HG03064 (cell line): ENCODE data around the gene JAK1.
"Not testable (repeated sequence)": the region's sequence is repeated elsewhere in the genome, so short reads cannot be mapped to it uniquely, and the experiment has no call there.

Source experiments
- ATAC-seq: cut with Tn5 transposase; IDR thresholded peaks from one replicate; pipeline ENCODE4 v1.9.1; 2021; ENCODE audit warnings: low read depth; ENCODE audit not compliant: unreplicated experiment

JAK1 gene

GRCh38 chr1:64844175-64844574 lies 122.2 kb downstream of the JAK1 start:
- ATAC-seq, result no peak

- ATAC-seq, result no peak
Observed at GRCh38 chr1:64843675-64844074, 122.7 kb downstream of the JAK1 start.

GRCh38 chr1:64842224-64842623 lies 124.1 kb downstream of the JAK1 start:
- ATAC-seq, result no peak

- ATAC-seq, result no peak
Observed at GRCh38 chr1:64841330-64842065, 124.9 kb downstream of the JAK1 start.

GRCh38 chr1:64839732-64840405 lies 126.5 kb downstream of the JAK1 start:
- ATAC-seq, result no peak

- no peak for ATAC-seq
Observed at GRCh38 chr1:64839261-64839660, 127.1 kb downstream of the JAK1 start.

- no peak for ATAC-seq
Observed at GRCh38 chr1:64838486-64838885, 127.9 kb downstream of the JAK1 start.

- no peak for ATAC-seq
Observed at GRCh38 chr1:64836802-64837201, 129.5 kb downstream of the JAK1 start.

- ATAC-seq, result no peak
Observed at GRCh38 chr1:64834734-64835133, 131.6 kb downstream of the JAK1 start.

GRCh38 chr1:64830030-64830651 lies 136.2 kb downstream of the JAK1 start:
- ATAC-seq, result no peak

GRCh38 chr1:64829411-64830029 lies 136.8 kb downstream of the JAK1 start:
- no peak for ATAC-seq

- no peak for ATAC-seq
Observed at GRCh38 chr1:64828829-64829228, 137.5 kb downstream of the JAK1 start.

GRCh38 chr1:64826991-64827390 lies 139.4 kb downstream of the JAK1 start:
- no peak for ATAC-seq

GRCh38 chr1:64823691-64824476 lies 142.5 kb downstream of the JAK1 start:
- ATAC-seq, result no peak

GRCh38 chr1:64822621-64823020 lies 143.7 kb downstream of the JAK1 start:
- ATAC-seq, result no peak

GRCh38 chr1:64820572-64820971 lies 145.8 kb downstream of the JAK1 start:
- not testable (repeated sequence) for ATAC-seq

- ATAC-seq, result not testable (repeated sequence)
Observed at GRCh38 chr1:64817364-64817763, 149.0 kb downstream of the JAK1 start.

GRCh38 chr1:64814427-64814826 lies 151.9 kb downstream of the JAK1 start:
- no peak for ATAC-seq

GRCh38 chr1:64811131-64811530 lies 155.2 kb downstream of the JAK1 start:
- ATAC-seq, result no peak

GRCh38 chr1:64810001-64810400 lies 156.3 kb downstream of the JAK1 start:
- no peak for ATAC-seq

GRCh38 chr1:64809309-64809708 lies 157.0 kb downstream of the JAK1 start:
- no peak for ATAC-seq
